H1 (cell line): ENCODE results near the gene SLC1A2.

Source experiments
- CBX8 ChIP-seq: fragments of 300-800, 300-1000 bp; sonication (generic); IDR thresholded peaks from 2 replicates; pipeline ENCODE4 v1.7.1; 2016; ENCODE audit warnings: low read depth, low read length, borderline replicate concordance
- CEBPB ChIP-seq: IDR thresholded peaks from 2 replicates; pipeline ENCODE4 v1.6.1; 2012; ENCODE audit warnings: low read depth, low read length
- JUND ChIP-seq: IDR thresholded peaks from 2 replicates; pipeline ENCODE4 v1.6.1; 2011; ENCODE audit warnings: mild to moderate bottlenecking, improper control_type of control experiment, low read length

- TF ChIP-seq JUND = no peak
- TF ChIP-seq CEBPB = no peak
- TF ChIP-seq CBX8 = no peak
Observed at GRCh38 chr11:35362521-35362980, 56.8 kb downstream of the SLC1A2 start.
